ENCODE results near the gene HSFX3. TPM values are rescaled to one million over a fixed set of nuclear protein-coding genes. Genes with fewer than 3 reads are reported as not detected.
A peak's percentile ranks its signal among the peaks of the same experiment; 100 is the strongest.
"Not testable (repeated sequence)": the region's sequence is repeated elsewhere in the genome, so short reads cannot be mapped to it uniquely, and the experiment has no call there.

HSFX3 gene
- total RNA-seq, 1 donor from 2014 or later: not detected

DNA sequence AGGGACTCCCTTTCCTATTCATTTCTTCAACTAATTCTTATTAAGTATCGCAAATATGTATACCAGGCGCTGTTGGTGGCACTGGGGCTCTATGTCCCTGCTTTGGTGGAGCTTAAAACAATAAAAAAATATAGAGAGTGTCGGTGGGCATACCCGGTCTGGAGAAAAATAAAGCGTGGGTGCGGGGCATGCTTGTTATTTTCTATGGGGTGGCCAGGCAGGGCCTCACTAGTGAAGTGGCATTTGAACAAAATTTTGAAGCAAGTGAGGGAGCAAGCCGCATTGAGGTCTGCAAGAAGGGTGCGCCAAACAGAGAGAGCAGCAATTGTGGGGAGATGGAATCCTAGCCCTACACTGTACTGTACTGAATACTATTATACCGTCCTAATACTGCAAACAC, 44.1 kb downstream of the HSFX3 start:
- Mint-ChIP-seq H3K4me1 (ENCODE audit: unreplicated experiment) (peaks cover 19% of the 10 kb centered on the region), H3K36me3 (ENCODE audit: low read depth, unreplicated experiment) (no peaks in the 10 kb centered on the region), H3K27me3 (ENCODE audit: unreplicated experiment) (peaks cover 8% of the 10 kb centered on the region), H3K9me3 (ENCODE audit: unreplicated experiment) (no peaks in the 10 kb centered on the region), H3K27ac (ENCODE audit: unreplicated experiment) (peak overlapping the region; percentile 78), H3K4me3 (ENCODE audit: unreplicated experiment) (peak overlapping the region; percentile 82)
- TF ChIP-seq, protein P1, sequence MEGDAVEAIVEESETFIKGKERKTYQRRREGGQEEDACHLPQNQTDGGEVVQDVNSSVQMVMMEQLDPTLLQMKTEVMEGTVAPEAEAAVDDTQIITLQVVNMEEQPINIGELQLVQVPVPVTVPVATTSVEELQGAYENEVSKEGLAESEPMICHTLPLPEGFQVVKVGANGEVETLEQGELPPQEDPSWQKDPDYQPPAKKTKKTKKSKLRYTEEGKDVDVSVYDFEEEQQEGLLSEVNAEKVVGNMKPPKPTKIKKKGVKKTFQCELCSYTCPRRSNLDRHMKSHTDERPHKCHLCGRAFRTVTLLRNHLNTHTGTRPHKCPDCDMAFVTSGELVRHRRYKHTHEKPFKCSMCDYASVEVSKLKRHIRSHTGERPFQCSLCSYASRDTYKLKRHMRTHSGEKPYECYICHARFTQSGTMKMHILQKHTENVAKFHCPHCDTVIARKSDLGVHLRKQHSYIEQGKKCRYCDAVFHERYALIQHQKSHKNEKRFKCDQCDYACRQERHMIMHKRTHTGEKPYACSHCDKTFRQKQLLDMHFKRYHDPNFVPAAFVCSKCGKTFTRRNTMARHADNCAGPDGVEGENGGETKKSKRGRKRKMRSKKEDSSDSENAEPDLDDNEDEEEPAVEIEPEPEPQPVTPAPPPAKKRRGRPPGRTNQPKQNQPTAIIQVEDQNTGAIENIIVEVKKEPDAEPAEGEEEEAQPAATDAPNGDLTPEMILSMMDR (IDR thresholded peaks at IDR 0.05; ENCODE audit: unreplicated experiment): no peak
- no peak for DNase-seq (ENCODE audit: low spot score)

DNA sequence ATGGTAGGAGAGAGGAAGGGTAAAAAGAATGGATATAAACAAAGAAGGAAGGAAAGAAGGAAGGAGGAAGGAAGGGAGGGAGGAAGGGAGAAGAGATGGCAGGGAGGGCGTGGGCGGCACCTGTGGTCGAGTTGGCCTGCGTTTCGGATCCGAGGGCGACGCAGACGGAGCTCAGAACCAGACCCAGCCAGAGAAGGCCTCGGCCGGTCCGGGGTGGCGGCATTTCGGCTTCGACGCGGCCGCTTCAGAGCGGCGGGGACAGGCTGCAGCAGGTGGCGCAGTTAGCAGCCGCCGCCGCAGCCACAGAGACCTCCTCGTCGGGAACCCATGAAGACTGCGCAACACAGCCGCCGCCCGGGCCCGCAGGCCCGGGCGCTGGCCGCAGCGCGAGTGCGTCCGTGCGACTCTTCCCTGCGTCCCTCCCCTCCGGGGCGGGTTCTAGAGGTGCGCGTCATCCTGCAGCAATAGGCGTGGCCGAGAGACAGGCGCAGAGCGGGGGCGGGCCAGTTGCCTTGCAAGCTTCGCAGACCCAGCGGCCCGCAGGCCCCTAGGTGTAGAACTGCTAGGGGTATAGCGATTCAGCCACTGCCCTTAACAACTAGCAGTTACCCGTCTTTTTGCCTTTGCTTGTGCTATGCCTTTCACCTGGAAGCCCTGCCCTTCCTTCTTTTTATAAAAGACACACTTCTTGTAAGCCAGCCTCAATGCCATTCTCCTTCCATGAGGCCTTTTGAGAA, 44.6 kb downstream of the HSFX3 start, which contains the start of gene IDS:
Gene IDS (minus strand): TSS at position 392 of the 737 bp plus-strand sequence. CDS start 169 bp downstream, at position 223.
- Mint-ChIP-seq H3K4me3 (ENCODE audit: unreplicated experiment) (peak within 1 kb of the TSS; percentile 96), H3K27ac (ENCODE audit: unreplicated experiment) (peak within 1 kb of the TSS; percentile 96), H3K36me3 (ENCODE audit: low read depth, unreplicated experiment) (no peaks in the 10 kb centered on the region), H3K9me3 (ENCODE audit: unreplicated experiment) (no peaks in the 10 kb centered on the region), H3K27me3 (ENCODE audit: unreplicated experiment) (peaks cover 8% of the 10 kb centered on the region), H3K4me1 (ENCODE audit: unreplicated experiment) (peaks cover 16% of the 10 kb centered on the region)
- TF ChIP-seq, protein P1 (IDR thresholded peaks at IDR 0.05; ENCODE audit: unreplicated experiment): no peak
- peak; percentile 79 for DNase-seq (ENCODE audit: low spot score)

- Mint-ChIP-seq H3K27me3 (ENCODE audit: unreplicated experiment) (peaks cover 8% of the 10 kb centered on the region), H3K27ac (ENCODE audit: unreplicated experiment) (peak overlapping the region; percentile 96), H3K36me3 (ENCODE audit: low read depth, unreplicated experiment) (no peaks in the 10 kb centered on the region), H3K4me3 (ENCODE audit: unreplicated experiment) (peak overlapping the region; percentile 96), H3K4me1 (ENCODE audit: unreplicated experiment) (peaks cover 16% of the 10 kb centered on the region), H3K9me3 (ENCODE audit: unreplicated experiment) (no peaks in the 10 kb centered on the region)
- DNase-seq (ENCODE audit: low spot score): peak; percentile 35
- TF ChIP-seq, protein P1 (IDR thresholded peaks at IDR 0.05; ENCODE audit: unreplicated experiment): no peak
These were observed 45.4 kb downstream of the HSFX3 start for GRCh38 chrX:149504226-149504914.

GRCh38 chrX:149503446-149503845, 46.3 kb downstream of the HSFX3 start:
- not testable (repeated sequence) for H3K9me3 Mint-ChIP-seq (ENCODE audit: unreplicated experiment); H3K36me3 Mint-ChIP-seq (ENCODE audit: low read depth, unreplicated experiment); H3K27me3 Mint-ChIP-seq (ENCODE audit: unreplicated experiment); H3K4me3 Mint-ChIP-seq (ENCODE audit: unreplicated experiment); H3K27ac Mint-ChIP-seq (ENCODE audit: unreplicated experiment)
- H3K4me1 Mint-ChIP-seq (ENCODE audit: unreplicated experiment): peaks cover 16% of the 10 kb centered on the region
- peak; percentile 24 for DNase-seq (ENCODE audit: low spot score)

DNA sequence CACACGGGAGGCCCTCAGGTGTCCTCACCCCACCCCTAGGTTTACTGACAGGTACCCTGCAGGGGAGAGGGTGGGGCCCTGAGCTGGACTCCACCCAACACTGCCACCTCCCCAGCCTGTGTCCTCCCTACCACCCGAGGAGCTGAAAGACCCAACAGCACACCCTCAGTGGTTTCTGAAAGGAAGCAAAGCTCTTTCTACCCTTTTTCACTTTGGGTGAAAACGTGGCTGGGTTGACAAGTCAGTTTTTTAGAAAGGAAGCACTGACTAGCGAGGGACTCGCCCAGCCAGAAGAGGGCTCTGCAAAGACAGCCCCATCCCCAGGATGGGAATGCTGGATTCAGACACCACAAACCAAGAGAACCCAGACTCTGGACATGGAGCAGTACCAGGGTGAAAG, 46.8 kb downstream of the HSFX3 start:
- not testable (repeated sequence) for H3K4me3 Mint-ChIP-seq (ENCODE audit: unreplicated experiment); H3K9me3 Mint-ChIP-seq (ENCODE audit: unreplicated experiment); H3K27me3 Mint-ChIP-seq (ENCODE audit: unreplicated experiment); DNase-seq (ENCODE audit: low spot score); H3K36me3 Mint-ChIP-seq (ENCODE audit: low read depth, unreplicated experiment)
- Mint-ChIP-seq H3K4me1 (ENCODE audit: unreplicated experiment) (peaks cover 16% of the 10 kb centered on the region), H3K27ac (ENCODE audit: unreplicated experiment) (peak overlapping the region; percentile 5)

DNA sequence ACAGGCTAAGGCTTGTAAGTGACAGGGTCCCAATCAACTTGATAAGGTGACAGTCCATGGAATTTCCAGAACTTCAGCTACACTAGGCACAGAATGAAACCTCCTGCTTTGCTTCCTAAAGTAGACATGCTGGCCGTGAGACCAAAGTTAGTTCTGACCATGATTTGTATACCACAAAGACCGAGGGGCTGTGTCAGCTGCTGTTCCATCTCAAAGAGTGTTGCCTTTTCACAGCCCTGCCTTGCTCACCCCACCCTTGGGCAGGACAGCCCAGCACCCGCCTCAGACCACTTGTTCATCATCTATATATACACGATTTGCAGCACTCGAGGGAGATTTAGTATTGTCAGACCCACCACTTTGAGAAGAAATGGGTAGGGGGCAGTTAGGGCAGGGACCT, 50.0 kb downstream of the HSFX3 start:
- DNase-seq (ENCODE audit: low spot score): no peak
- no peaks in the 10 kb centered on the region for H3K27me3 Mint-ChIP-seq (ENCODE audit: unreplicated experiment)
- H3K4me3 Mint-ChIP-seq (ENCODE audit: unreplicated experiment): no peak overlapping the region
- peaks cover 15% of the 10 kb centered on the region for H3K36me3 Mint-ChIP-seq (ENCODE audit: low read depth, unreplicated experiment)
- H3K27ac Mint-ChIP-seq (ENCODE audit: unreplicated experiment): no peak overlapping the region
- no peaks in the 10 kb centered on the region for H3K9me3 Mint-ChIP-seq (ENCODE audit: unreplicated experiment)
- TF ChIP-seq, protein P1 (IDR thresholded peaks at IDR 0.05; ENCODE audit: unreplicated experiment): no peak
- H3K4me1 Mint-ChIP-seq (ENCODE audit: unreplicated experiment): peaks cover 5% of the 10 kb centered on the region

Measured in endothelial cell (in vitro differentiated cells).